HCT116 (cell line): ENCODE measurements around the gene POP7. TPM values are rescaled to one million over a fixed set of nuclear protein-coding genes. Genes with fewer than 3 reads are reported as not detected.

Experiments used
- ATAC-seq: fragments of 200-7000 bp; cut with Tn5 transposase; 2 replicates; pipeline ENCODE4 v1.9.1; 2020; ENCODE audit warnings: mild to moderate bottlenecking, moderate library complexity
- BruUV-seq: library from RNA; stranded (reverse); fragments of 400-500 nt; replicated peaks from 2 replicates; lab custom pipeline; 2021; lab: Mats Ljungman, UMichigan
- CTCF ChIA-PET: fragments of 300-600 bp; sonication (Branson Sonifier 250); formaldehyde crosslinking; loops from one replicate; lab custom pipeline; 2021; ENCODE audit warnings: antibody characterized with exemption; lab: Charles Lee
- POLR2A ChIA-PET: fragments of 300-600, 350-600 bp; sonication (Branson Sonifier 250); formaldehyde crosslinking; loops from one replicate; lab custom pipeline; 2021; ENCODE audit warnings: antibody characterized with exemption; lab: Charles Lee
- RAD21 ChIA-PET, 2 experiments: fragments of 300-600 bp; sonication (Branson Sonifier 250); formaldehyde crosslinking; loops; one replicate each; lab custom pipeline; 2023; ENCODE audit warnings: low total read pairs in 2 of 2; ENCODE audit not compliant: uncharacterized antibody in 2 of 2, unreplicated experiment in 2 of 2, low non-redundant PET in 1 of 2; lab: Charles Lee
- DNase-seq: peaks from one replicate; pipeline ENCODE4 v3.0.0-alpha.2; 2010; ENCODE audit warnings: low read depth, low spot score
- H2AFZ ChIP-seq: fragments of 200-600 bp; shearing (Covaris generic), sonication (generic); 2 replicates; pipeline ENCODE4 v1.6.1; 2017; ENCODE audit warnings: low read depth, mixed run types, mixed read lengths, antibody characterized with exemption, low read length; ENCODE audit not compliant: poor library complexity, severe bottlenecking
- H3K27ac ChIP-seq: 2 replicates; pipeline ENCODE4 v1.5.1; 2012; ENCODE audit warnings: low read depth, low read length
- H3K27me3 ChIP-seq: fragments of 200-600 bp; sonication (generic); 2 replicates; pipeline ENCODE4 v1.6.1; 2016; ENCODE audit warnings: mixed run types, low read length, mixed read lengths; ENCODE audit not compliant: insufficient read depth
- H3K36me3 ChIP-seq, 2 experiments: fragments of 200-500 bp in 1 of 2; fragments of 200-600 bp in 1 of 2; sonication (Bioruptor generic) in 1 of 2; sonication (generic) in 1 of 2; 2 replicates each; pipeline versions ENCODE4 v1.5.1 to v1.6.1; 2014 to 2016; ENCODE audit warnings: low read length in 2 of 2, inconsistent platforms in 1 of 2, mixed read lengths in 1 of 2, mixed run types in 1 of 2; ENCODE audit not compliant: insufficient read depth in 2 of 2, control insufficient read depth in 1 of 2
- H3K4me1 ChIP-seq, 2 experiments: fragments of 200-600 bp in 1 of 2; sonication (generic) in 1 of 2; 2 replicates each; pipeline versions ENCODE4 v1.5.1 to v1.6.1; 2012 to 2017; ENCODE audit warnings: low read length in 2 of 2, inconsistent platforms in 1 of 2, mild to moderate bottlenecking in 1 of 2, mixed read lengths in 1 of 2, mixed run types in 1 of 2, moderate library complexity in 1 of 2; ENCODE audit not compliant: insufficient read depth in 2 of 2, control insufficient read depth in 1 of 2
- H3K4me2 ChIP-seq: fragments of 200-600 bp; sonication (generic); 2 replicates; pipeline ENCODE4 v1.6.1; 2017; ENCODE audit warnings: mixed run types, low read length, mixed read lengths
- H3K4me3 ChIP-seq, 2 experiments: fragments of 200-600 bp in 1 of 2; sonication (generic) in 1 of 2; replicated peaks in 1 of 2; 2 replicates each; pipeline ENCODE4 v1.5.1; 2011 to 2016; ENCODE audit warnings: low read length in 2 of 2, control low read depth in 1 of 2, low read depth in 1 of 2, mild to moderate bottlenecking in 1 of 2, mixed read lengths in 1 of 2, mixed run types in 1 of 2
- H3K79me2 ChIP-seq: fragments of 200-600 bp; sonication (generic); 2 replicates; pipeline ENCODE4 v1.6.1; 2017; ENCODE audit warnings: mild to moderate bottlenecking, mixed run types, low read length, moderate library complexity, mixed read lengths; ENCODE audit not compliant: insufficient read depth
- H3K9ac ChIP-seq: fragments of 200-600 bp; sonication (generic); 2 replicates; pipeline ENCODE4 v1.6.1; 2016; ENCODE audit warnings: low read length, mixed read lengths
- H3K9me2 ChIP-seq: fragments of 200-600 bp; sonication (generic), shearing (Covaris generic); 2 replicates; pipeline ENCODE4 v1.6.1; 2017; ENCODE audit warnings: mixed run types, mild to moderate bottlenecking, moderate library complexity; ENCODE audit not compliant: insufficient read depth
- H3K9me3 ChIP-seq, 2 experiments: fragments of 200-500 bp in 1 of 2; fragments of 200-600 bp in 1 of 2; sonication (Bioruptor generic) in 1 of 2; sonication (generic) in 1 of 2; 2 replicates each; pipeline ENCODE4 v1.6.1; 2014 to 2017; ENCODE audit warnings: low read length in 2 of 2, mixed read lengths in 2 of 2, inconsistent platforms in 1 of 2, low read depth in 1 of 2, mild to moderate bottlenecking in 1 of 2, mixed run types in 1 of 2, moderate library complexity in 1 of 2; ENCODE audit not compliant: control insufficient read depth in 1 of 2, insufficient read depth in 1 of 2
- H4K20me1 ChIP-seq: fragments of 200-600 bp; sonication (generic), shearing (Covaris generic); 2 replicates; pipeline ENCODE4 v1.6.1; 2017; ENCODE audit warnings: mixed run types, mild to moderate bottlenecking, moderate library complexity; ENCODE audit not compliant: insufficient read depth
- CBX3 ChIP-seq: IDR thresholded peaks from 2 replicates; pipeline ENCODE4 v1.6.1; 2012; ENCODE audit warnings: low read depth
- CEBPB ChIP-seq: IDR thresholded peaks from 2 replicates; pipeline ENCODE4 v1.6.1; 2012; ENCODE audit warnings: low read depth
- ELF1 ChIP-seq: IDR thresholded peaks from 2 replicates; pipeline ENCODE4 v1.6.1; 2012; ENCODE audit warnings: low read depth, borderline replicate concordance
- EZH2 ChIP-seq: fragments of 200-600 bp; sonication (generic); IDR thresholded peaks from 2 replicates; pipeline ENCODE4 v1.6.1; 2017; ENCODE audit warnings: antibody characterized with exemption, mixed run types
- FOSL1 ChIP-seq: IDR thresholded peaks from 2 replicates; pipeline ENCODE4 v1.6.1; 2012; ENCODE audit warnings: low read depth
- JUND ChIP-seq: IDR thresholded peaks from 2 replicates; pipeline ENCODE4 v1.6.1; 2012
- RAD21 ChIP-seq: IDR thresholded peaks from 2 replicates; pipeline ENCODE4 v1.6.1; 2012; ENCODE audit warnings: low read depth, mild to moderate bottlenecking
- SIN3A ChIP-seq: IDR thresholded peaks from 2 replicates; pipeline ENCODE4 v1.6.1; 2012; ENCODE audit warnings: low read depth
- SRF ChIP-seq: IDR thresholded peaks from 2 replicates; pipeline ENCODE4 v1.6.1; 2012; ENCODE audit warnings: low read depth
- TCF7L2 ChIP-seq: IDR thresholded peaks from 2 replicates; pipeline ENCODE4 v1.7.0; 2011; ENCODE audit warnings: borderline replicate concordance, inconsistent platforms; ENCODE audit not compliant: insufficient read depth, insufficient read length; ENCODE audit errors: extremely low read depth
- YY1 ChIP-seq: IDR thresholded peaks from 2 replicates; pipeline ENCODE4 v1.6.1; 2011; ENCODE audit warnings: low read length, low read depth, moderate library complexity, mild to moderate bottlenecking; ENCODE audit not compliant: insufficient replicate concordance; ENCODE audit errors: extremely low read depth
- ZFX ChIP-seq: fragments of 450-650 bp; IDR thresholded peaks from 2 replicates; pipeline ENCODE4 v1.6.1; 2017
- ZNF274 ChIP-seq: fragments of 200-500 bp; sonication (Bioruptor generic); IDR thresholded peaks from 2 replicates; pipeline ENCODE4 v1.6.1; 2014; ENCODE audit warnings: mild to moderate bottlenecking, low read depth, low read length, inconsistent platforms
- intact Hi-C: fragments of 100-400 bp; cut with micrococcal nuclease; formaldehyde crosslinking; loops from 2 replicates; pipeline ENCODE4 v1.10.0; 2022
- total RNA-seq: library from RNA; stranded (reverse); gene quantifications from one replicate; pipeline ENCODE4 v1.2.1, GENCODE V29; 2021; ENCODE audit not compliant: unreplicated experiment
- TF ChIP-seq, protein P1 (sequence below), 3 experiments: fragments of 200-600 bp in 1 of 3; sonication (generic) in 1 of 3; IDR thresholded peaks in 2 of 3; conservative IDR thresholded peaks in 1 of 3; 2 replicates each; pipeline ENCODE4 v1.5.1; 2012 to 2017; ENCODE audit warnings: low read depth in 2 of 3, low read length in 2 of 3, antibody characterized with exemption in 1 of 3, borderline replicate concordance in 1 of 3, control low read depth in 1 of 3, mild to moderate bottlenecking in 1 of 3, mixed read lengths in 1 of 3, mixed run types in 1 of 3, moderate library complexity in 1 of 3; ENCODE audit not compliant: insufficient read depth in 1 of 3
- TF ChIP-seq, protein P2 (sequence below): IDR thresholded peaks from 2 replicates; pipeline ENCODE4 v1.6.1; 2012
- TF ChIP-seq, protein P3 (sequence below): IDR thresholded peaks from 2 replicates; pipeline ENCODE4 v1.6.1; 2011; ENCODE audit warnings: mild to moderate bottlenecking, low read length, moderate library complexity; ENCODE audit not compliant: insufficient replicate concordance; ENCODE audit errors: extremely low read depth
- TF ChIP-seq, protein P4 (sequence below): IDR thresholded peaks from 2 replicates; pipeline ENCODE4 v1.6.1; 2012
- TF ChIP-seq, protein P5 (sequence below): IDR thresholded peaks from 2 replicates; pipeline ENCODE4 v1.6.1; 2012; ENCODE audit warnings: low read depth

Gene POP7
- total RNA-seq, 1 experiment from 2014 or later, result 67.5 TPM

DNA sequence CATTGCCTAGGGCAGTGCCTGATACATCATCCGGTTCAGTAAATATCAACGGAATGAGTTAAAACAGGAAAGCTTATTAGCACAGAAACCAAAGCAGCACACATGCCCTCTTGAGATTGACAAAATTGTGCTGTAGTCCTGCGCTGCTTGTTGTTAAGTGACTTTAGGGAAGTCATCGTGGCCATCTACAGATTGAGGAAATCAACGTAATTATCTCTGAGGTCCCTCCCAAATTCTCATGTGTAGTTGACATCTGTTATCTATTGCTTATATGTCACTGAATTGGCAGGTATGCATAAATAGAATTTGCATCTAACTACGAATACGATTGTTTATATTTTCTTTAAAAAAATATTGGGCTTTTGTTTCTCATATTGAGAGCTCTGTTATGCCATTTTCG is 35.8 kb upstream of the POP7 start:
- H3K4me2 ChIP-seq, result no peak overlapping the region
- TF ChIP-seq ZFX (no peak), TCF7L2 (no peak), SRF (no peak), FOSL1 (no peak), ELF1 (no peak), RAD21 (no peak), YY1 (no peak), CEBPB (no peak), JUND (no peak), SIN3A (no peak), EZH2 (no peak), CBX3 (no peak), ZNF274 (no peak)
- TF ChIP-seq, protein P1, sequence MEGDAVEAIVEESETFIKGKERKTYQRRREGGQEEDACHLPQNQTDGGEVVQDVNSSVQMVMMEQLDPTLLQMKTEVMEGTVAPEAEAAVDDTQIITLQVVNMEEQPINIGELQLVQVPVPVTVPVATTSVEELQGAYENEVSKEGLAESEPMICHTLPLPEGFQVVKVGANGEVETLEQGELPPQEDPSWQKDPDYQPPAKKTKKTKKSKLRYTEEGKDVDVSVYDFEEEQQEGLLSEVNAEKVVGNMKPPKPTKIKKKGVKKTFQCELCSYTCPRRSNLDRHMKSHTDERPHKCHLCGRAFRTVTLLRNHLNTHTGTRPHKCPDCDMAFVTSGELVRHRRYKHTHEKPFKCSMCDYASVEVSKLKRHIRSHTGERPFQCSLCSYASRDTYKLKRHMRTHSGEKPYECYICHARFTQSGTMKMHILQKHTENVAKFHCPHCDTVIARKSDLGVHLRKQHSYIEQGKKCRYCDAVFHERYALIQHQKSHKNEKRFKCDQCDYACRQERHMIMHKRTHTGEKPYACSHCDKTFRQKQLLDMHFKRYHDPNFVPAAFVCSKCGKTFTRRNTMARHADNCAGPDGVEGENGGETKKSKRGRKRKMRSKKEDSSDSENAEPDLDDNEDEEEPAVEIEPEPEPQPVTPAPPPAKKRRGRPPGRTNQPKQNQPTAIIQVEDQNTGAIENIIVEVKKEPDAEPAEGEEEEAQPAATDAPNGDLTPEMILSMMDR (IDR thresholded peaks at IDR 0.05 in 2 of 3, conservative IDR thresholded peaks at IDR 0.05 in 1 of 3; ENCODE audit: borderline replicate concordance in 1 of 3, insufficient read depth in 1 of 3, low read depth in 2 of 3, low read length in 2 of 3), result no peak
- TF ChIP-seq, protein P2, sequence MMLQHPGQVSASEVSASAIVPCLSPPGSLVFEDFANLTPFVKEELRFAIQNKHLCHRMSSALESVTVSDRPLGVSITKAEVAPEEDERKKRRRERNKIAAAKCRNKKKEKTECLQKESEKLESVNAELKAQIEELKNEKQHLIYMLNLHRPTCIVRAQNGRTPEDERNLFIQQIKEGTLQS, result no peak
- TF ChIP-seq, protein P3, sequence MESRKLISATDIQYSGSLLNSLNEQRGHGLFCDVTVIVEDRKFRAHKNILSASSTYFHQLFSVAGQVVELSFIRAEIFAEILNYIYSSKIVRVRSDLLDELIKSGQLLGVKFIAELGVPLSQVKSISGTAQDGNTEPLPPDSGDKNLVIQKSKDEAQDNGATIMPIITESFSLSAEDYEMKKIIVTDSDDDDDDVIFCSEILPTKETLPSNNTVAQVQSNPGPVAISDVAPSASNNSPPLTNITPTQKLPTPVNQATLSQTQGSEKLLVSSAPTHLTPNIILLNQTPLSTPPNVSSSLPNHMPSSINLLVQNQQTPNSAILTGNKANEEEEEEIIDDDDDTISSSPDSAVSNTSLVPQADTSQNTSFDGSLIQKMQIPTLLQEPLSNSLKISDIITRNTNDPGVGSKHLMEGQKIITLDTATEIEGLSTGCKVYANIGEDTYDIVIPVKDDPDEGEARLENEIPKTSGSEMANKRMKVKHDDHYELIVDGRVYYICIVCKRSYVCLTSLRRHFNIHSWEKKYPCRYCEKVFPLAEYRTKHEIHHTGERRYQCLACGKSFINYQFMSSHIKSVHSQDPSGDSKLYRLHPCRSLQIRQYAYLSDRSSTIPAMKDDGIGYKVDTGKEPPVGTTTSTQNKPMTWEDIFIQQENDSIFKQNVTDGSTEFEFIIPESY, result no peak
- TF ChIP-seq, protein P4, sequence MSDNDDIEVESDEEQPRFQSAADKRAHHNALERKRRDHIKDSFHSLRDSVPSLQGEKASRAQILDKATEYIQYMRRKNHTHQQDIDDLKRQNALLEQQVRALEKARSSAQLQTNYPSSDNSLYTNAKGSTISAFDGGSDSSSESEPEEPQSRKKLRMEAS, result no peak
- TF ChIP-seq, protein P5, sequence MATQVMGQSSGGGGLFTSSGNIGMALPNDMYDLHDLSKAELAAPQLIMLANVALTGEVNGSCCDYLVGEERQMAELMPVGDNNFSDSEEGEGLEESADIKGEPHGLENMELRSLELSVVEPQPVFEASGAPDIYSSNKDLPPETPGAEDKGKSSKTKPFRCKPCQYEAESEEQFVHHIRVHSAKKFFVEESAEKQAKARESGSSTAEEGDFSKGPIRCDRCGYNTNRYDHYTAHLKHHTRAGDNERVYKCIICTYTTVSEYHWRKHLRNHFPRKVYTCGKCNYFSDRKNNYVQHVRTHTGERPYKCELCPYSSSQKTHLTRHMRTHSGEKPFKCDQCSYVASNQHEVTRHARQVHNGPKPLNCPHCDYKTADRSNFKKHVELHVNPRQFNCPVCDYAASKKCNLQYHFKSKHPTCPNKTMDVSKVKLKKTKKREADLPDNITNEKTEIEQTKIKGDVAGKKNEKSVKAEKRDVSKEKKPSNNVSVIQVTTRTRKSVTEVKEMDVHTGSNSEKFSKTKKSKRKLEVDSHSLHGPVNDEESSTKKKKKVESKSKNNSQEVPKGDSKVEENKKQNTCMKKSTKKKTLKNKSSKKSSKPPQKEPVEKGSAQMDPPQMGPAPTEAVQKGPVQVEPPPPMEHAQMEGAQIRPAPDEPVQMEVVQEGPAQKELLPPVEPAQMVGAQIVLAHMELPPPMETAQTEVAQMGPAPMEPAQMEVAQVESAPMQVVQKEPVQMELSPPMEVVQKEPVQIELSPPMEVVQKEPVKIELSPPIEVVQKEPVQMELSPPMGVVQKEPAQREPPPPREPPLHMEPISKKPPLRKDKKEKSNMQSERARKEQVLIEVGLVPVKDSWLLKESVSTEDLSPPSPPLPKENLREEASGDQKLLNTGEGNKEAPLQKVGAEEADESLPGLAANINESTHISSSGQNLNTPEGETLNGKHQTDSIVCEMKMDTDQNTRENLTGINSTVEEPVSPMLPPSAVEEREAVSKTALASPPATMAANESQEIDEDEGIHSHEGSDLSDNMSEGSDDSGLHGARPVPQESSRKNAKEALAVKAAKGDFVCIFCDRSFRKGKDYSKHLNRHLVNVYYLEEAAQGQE, result no peak
- no peaks in the 10 kb centered on the region for H3K9me3 ChIP-seq
- no TSS peak for BruUV-seq
- CTCF ChIA-PET, result no interaction called here
- no peaks in the 10 kb centered on the region for H3K36me3 ChIP-seq
- H4K20me1 ChIP-seq, result no peaks in the 10 kb centered on the region
- POLR2A ChIA-PET, result no interaction called here
- intact Hi-C loops, result no loop called here
- H3K9ac ChIP-seq, result no peak overlapping the region
- peaks cover 0 to 11% of the 10 kb centered on the region in 2 experiments; a peak in 1 of 4 replicates for H3K4me1 ChIP-seq
- RAD21 ChIA-PET, result no interaction called here
- ATAC-seq, result no peak
- H2AFZ ChIP-seq, result no peak overlapping the region
- H3K4me3 ChIP-seq, result no peak overlapping the region
- H3K79me2 ChIP-seq, result peaks cover 9% of the 10 kb centered on the region
- H3K9me2 ChIP-seq, result no peaks in the 10 kb centered on the region
- no peaks in the 10 kb centered on the region for H3K27me3 ChIP-seq
- H3K27ac ChIP-seq, result no peak overlapping the region
- DNase-seq, result no peak
